IMR-90 (cell line): ENCODE data around the gene HLA-DQA1.

Experiments
- CTCF ChIP-seq: conservative IDR thresholded peaks from 2 replicates; pipeline ENCODE4 v1.5.1; 2012; ENCODE audit warnings: mild to moderate bottlenecking, low read depth, low read length, improper control_type of control experiment
- POLR2A ChIP-seq: IDR thresholded peaks from 2 replicates; pipeline ENCODE4 v1.6.1; 2012; ENCODE audit warnings: mild to moderate bottlenecking, low read depth, low read length

GRCh38 chr6:32607263-32607987 is 29.8 kb upstream of the HLA-DQA1 start:
- no peak for TF ChIP-seq CTCF
- no peak for TF ChIP-seq POLR2A
